ENCODE results near the gene CFAP58. TPM values are rescaled to one million over a fixed set of nuclear protein-coding genes. Genes with fewer than 3 reads are reported as not detected.

Gene CFAP58
- total RNA-seq, 1 experiment from 2014 or later, result not detected

- H3K4me3 ChIP-seq, result peak overlapping the region; percentile 87
- H3K9me3 ChIP-seq (replicated peaks), result no peaks in the 10 kb centered on the region
- no peaks in the 10 kb centered on the region for H3K36me3 ChIP-seq
- H3K27me3 ChIP-seq, result peaks cover 5% of the 10 kb centered on the region; the same call in 1 of the 2 replicates
- DNase-seq, result peak in 1 of 2 experiments; percentile 22
- H3K27ac ChIP-seq, result peak overlapping the region; percentile 53
- H3K4me1 ChIP-seq, result peaks cover 7% of the 10 kb centered on the region
Measured at GRCh38 chr10:104337521-104337984, 16.1 kb upstream of the CFAP58 start.

GRCh38 chr10:104337985-104338735, 15.5 kb upstream of the CFAP58 start, which contains the start of gene ITPRIP:
TSS of gene ITPRIP (minus strand) at chr10:104338465. CDS start at chr10:104316051, 22,414 bp downstream.
- H3K9me3 ChIP-seq (replicated peaks), result no peaks in the 10 kb centered on the region

DNA sequence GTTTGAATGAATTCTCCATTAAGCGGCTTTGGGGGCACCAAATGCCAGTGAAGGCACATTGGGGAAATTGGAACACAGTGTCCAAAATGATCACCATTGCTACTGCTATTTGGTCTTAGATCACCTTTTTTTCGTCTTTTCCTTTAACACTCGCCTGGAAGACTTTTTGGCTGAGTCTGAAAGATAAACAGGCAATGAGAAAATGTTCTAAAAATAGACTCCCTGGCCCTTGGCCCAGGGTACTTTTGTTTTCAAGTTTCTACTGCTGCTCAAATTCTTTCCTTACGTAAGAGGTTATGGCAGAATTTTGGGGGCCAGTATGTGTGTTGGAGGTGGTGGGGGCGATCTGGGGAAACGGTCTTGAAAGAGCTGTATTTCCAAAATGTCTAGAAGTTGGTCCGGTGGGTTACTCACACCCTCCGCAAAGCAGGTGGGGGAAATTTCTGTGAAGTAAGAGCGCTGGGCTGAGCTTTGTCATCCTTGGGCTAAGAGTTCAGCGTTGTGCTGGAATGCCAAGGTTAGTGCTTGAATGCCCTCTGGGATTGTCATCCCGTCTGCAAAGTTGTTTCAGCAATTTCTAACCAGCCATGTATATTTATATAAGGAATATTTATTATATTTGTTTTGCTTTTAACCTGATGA, 14.0 kb upstream of the CFAP58 start:
- Histone ChIP-seq H3K4me3 (peak overlapping the region; percentile 87), H3K4me1 (peaks cover 7% of the 10 kb centered on the region), H3K36me3 (no peaks in the 10 kb centered on the region), H3K27ac (no peak overlapping the region), H3K9me3 (replicated peaks) (no peaks in the 10 kb centered on the region), H3K27me3 (peaks cover 5% of the 10 kb centered on the region; the same call in 1 of the 2 replicates)
- peak in 1 of 2 experiments; percentile 25 for DNase-seq

More at GRCh38 chr10:104337985-104338735, 15.5 kb upstream of the CFAP58 start, which contains the start of gene ITPRIP:
- DNase-seq, result peak; percentile 67 to 74
- Histone ChIP-seq H3K36me3 (no peaks in the 10 kb centered on the region), H3K4me3 (peak within 1 kb of the TSS; percentile 87), H3K27ac (peak within 1 kb of the TSS; percentile 53), H3K4me1 (peaks cover 7% of the 10 kb centered on the region), H3K27me3 (peaks cover 5% of the 10 kb centered on the region; the same call in 1 of the 2 replicates)

DNA sequence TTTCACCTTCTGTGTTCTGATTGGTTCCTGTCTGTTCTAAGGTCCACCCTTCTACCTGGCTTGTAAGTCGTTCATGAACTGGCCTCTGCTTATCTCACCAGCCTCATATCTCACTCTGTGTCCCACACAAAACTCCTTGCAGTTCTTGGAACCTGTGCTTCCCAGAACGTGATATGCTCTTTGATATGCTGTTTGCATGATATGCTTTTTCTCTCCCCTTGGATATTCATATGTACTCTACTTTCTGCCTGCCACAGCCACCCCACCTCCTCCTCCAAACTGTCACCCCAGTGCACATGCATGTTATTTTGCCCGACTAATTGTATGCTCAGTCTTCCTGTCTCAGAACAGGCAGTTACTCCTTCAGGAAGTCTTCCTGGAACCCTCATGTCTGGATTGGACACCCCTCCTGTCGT, 13.5 kb upstream of the CFAP58 start:
- peaks cover 5% of the 10 kb centered on the region; the same call in 1 of the 2 replicates for H3K27me3 ChIP-seq
- no peak overlapping the region for H3K4me3 ChIP-seq
- peaks cover 7% of the 10 kb centered on the region for H3K4me1 ChIP-seq
- no peak for DNase-seq
- H3K36me3 ChIP-seq, result no peaks in the 10 kb centered on the region
- H3K27ac ChIP-seq, result no peak overlapping the region
- no peaks in the 10 kb centered on the region for H3K9me3 ChIP-seq (replicated peaks)

GRCh38 chr10:104340641-104341040, 13.0 kb upstream of the CFAP58 start:
- Histone ChIP-seq H3K36me3 (no peaks in the 10 kb centered on the region), H3K4me3 (no peak overlapping the region), H3K4me1 (peaks cover 7% of the 10 kb centered on the region), H3K27me3 (peaks cover 5% of the 10 kb centered on the region; the same call in 1 of the 2 replicates), H3K9me3 (replicated peaks) (no peaks in the 10 kb centered on the region), H3K27ac (no peak overlapping the region)
- DNase-seq, result no peak

- Histone ChIP-seq H3K4me1 (peaks cover 7% of the 10 kb centered on the region), H3K36me3 (no peaks in the 10 kb centered on the region), H3K27me3 (peaks cover 5% of the 10 kb centered on the region; the same call in 1 of the 2 replicates), H3K4me3 (no peak overlapping the region), H3K27ac (no peak overlapping the region), H3K9me3 (replicated peaks) (no peaks in the 10 kb centered on the region)
- no peak for DNase-seq
Measured at GRCh38 chr10:104342941-104343411, 10.7 kb upstream of the CFAP58 start.

GRCh38 chr10:104344219-104344618, 9.4 kb upstream of the CFAP58 start:
- no peaks in the 10 kb centered on the region for H3K36me3 ChIP-seq
- H3K27me3 ChIP-seq, result peaks cover 5% of the 10 kb centered on the region; the same call in 1 of the 2 replicates
- DNase-seq, result no peak
- no peak overlapping the region for H3K27ac ChIP-seq
- no peaks in the 10 kb centered on the region for H3K9me3 ChIP-seq (replicated peaks)
- H3K4me3 ChIP-seq, result no peak overlapping the region
- peaks cover 5% of the 10 kb centered on the region for H3K4me1 ChIP-seq

DNA sequence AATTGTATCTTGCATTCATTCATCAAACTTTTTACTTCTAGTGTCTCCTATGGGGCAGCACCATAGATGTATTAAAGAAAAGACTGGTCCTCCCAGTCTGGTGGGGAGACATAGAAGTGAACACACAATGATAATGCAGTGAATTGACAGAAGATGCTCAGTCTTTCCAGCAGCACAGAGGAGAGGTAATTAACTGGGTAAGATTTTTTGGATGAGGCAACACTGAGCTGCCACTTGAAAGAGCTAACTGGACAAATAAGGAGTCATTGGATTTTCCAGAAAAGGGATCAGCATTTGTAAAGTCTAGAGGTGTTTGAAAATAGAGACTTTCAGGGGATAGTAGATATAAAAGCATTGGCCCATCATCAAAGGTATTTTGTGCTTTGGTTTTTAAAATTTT, 8.1 kb upstream of the CFAP58 start:
- Histone ChIP-seq H3K9me3 (replicated peaks) (no peaks in the 10 kb centered on the region), H3K4me3 (no peak overlapping the region), H3K27ac (no peak overlapping the region), H3K4me1 (no peaks in the 10 kb centered on the region; the same call in 1 of the 2 replicates), H3K27me3 (no peaks in the 10 kb centered on the region), H3K36me3 (no peaks in the 10 kb centered on the region)
- DNase-seq, result no peak

DNA sequence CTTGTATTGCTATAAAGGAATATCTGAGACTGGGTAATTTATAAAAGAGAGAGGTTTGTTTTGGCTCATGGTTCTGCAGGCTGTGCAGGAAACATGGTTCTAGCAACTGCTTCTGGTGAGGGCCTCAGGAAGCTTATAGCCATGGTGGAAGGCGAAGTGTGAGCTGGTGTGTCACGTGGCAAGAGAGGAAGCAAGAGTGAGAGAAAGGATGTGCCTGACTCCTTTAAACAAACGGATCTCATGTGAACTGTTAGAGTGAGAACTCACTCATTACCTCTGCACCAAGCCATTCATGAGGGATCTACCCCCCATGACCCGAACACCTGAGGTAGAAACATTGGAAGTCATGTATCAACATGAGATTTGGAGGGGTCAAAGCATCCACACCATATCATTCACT, 7.7 kb upstream of the CFAP58 start:
- H3K27me3 ChIP-seq, result no peaks in the 10 kb centered on the region
- no peaks in the 10 kb centered on the region for H3K36me3 ChIP-seq
- no peak for DNase-seq
- H3K4me1 ChIP-seq, result no peaks in the 10 kb centered on the region; the same call in 1 of the 2 replicates
- H3K9me3 ChIP-seq (replicated peaks), result no peaks in the 10 kb centered on the region
- no peak overlapping the region for H3K27ac ChIP-seq
- no peak overlapping the region for H3K4me3 ChIP-seq

- H3K27ac ChIP-seq, result no peak overlapping the region
- H3K4me3 ChIP-seq, result no peak overlapping the region
- DNase-seq, result no peak
- H3K4me1 ChIP-seq, result no peaks in the 10 kb centered on the region; the same call in 1 of the 2 replicates
- H3K9me3 ChIP-seq (replicated peaks), result no peaks in the 10 kb centered on the region
- peaks cover 3% of the 10 kb centered on the region; the same call in 1 of the 2 replicates for H3K27me3 ChIP-seq
- H3K36me3 ChIP-seq, result no peaks in the 10 kb centered on the region
Measured at GRCh38 chr10:104347295-104348045, 6.2 kb upstream of the CFAP58 start.

GRCh38 chr10:104348601-104349000, 5.0 kb upstream of the CFAP58 start:
- Histone ChIP-seq H3K4me3 (no peak overlapping the region), H3K27ac (no peak overlapping the region), H3K36me3 (no peaks in the 10 kb centered on the region), H3K9me3 (replicated peaks) (no peaks in the 10 kb centered on the region), H3K27me3 (peaks cover 3% of the 10 kb centered on the region; the same call in 1 of the 2 replicates), H3K4me1 (no peaks in the 10 kb centered on the region)
- DNase-seq, result no peak

- Histone ChIP-seq H3K27ac (no peak overlapping the region), H3K27me3 (peaks cover 3% of the 10 kb centered on the region; the same call in 1 of the 2 replicates), H3K9me3 (replicated peaks) (no peaks in the 10 kb centered on the region), H3K36me3 (no peaks in the 10 kb centered on the region), H3K4me1 (no peaks in the 10 kb centered on the region), H3K4me3 (no peak overlapping the region)
- no peak for DNase-seq
Measured at GRCh38 chr10:104349623-104350126, 4.0 kb upstream of the CFAP58 start.

GRCh38 chr10:104350127-104350635, 3.5 kb upstream of the CFAP58 start:
- no peaks in the 10 kb centered on the region for H3K4me1 ChIP-seq
- H3K27me3 ChIP-seq, result peaks cover 3% of the 10 kb centered on the region; the same call in 1 of the 2 replicates
- DNase-seq, result peak; percentile 18 to 61
- no peaks in the 10 kb centered on the region for H3K9me3 ChIP-seq (replicated peaks)
- no peaks in the 10 kb centered on the region for H3K36me3 ChIP-seq
- H3K27ac ChIP-seq, result no peak overlapping the region
- H3K4me3 ChIP-seq, result no peak overlapping the region

All from SJCRH30 (cell line).